Measurements from ENCODE around the gene RCCD1.

Gene RCCD1

GRCh38 chr15:90991587-90992285 lies 37.1 kb downstream of the RCCD1 start:
- no peak overlapping the region for H3K9ac ChIP-seq (ENCODE audit: low read length in 2 of 2)
- no peak overlapping the region for H3K4me3 ChIP-seq (ENCODE audit: low read length in 2 of 2)
- H3K36me3 ChIP-seq (ENCODE audit: control insufficient read depth in 2 of 2, insufficient read depth in 2 of 2, low read length in 2 of 2): no peaks in the 10 kb centered on the region
- no peaks in the 10 kb centered on the region for H3K27me3 ChIP-seq (ENCODE audit: control insufficient read depth in 1 of 2, insufficient read depth in 2 of 2, low read length in 2 of 2)
- H3K4me1 ChIP-seq (ENCODE audit: control insufficient read depth, insufficient read depth, low read length): peaks cover 9% of the 10 kb centered on the region
- no peak overlapping the region for H3K27ac ChIP-seq (ENCODE audit: low read length)
- no peaks in the 10 kb centered on the region for H3K9me3 ChIP-seq (ENCODE audit: control insufficient read depth in 2 of 2, low read length in 2 of 2)

- H3K9me3 ChIP-seq (ENCODE audit: control insufficient read depth in 2 of 2, low read length in 2 of 2): no peaks in the 10 kb centered on the region
- H3K27me3 ChIP-seq (ENCODE audit: control insufficient read depth in 1 of 2, insufficient read depth in 2 of 2, low read length in 2 of 2): no peaks in the 10 kb centered on the region
- H3K27ac ChIP-seq (ENCODE audit: low read length): peak overlapping the region; percentile 85
- H3K36me3 ChIP-seq (ENCODE audit: control insufficient read depth in 2 of 2, insufficient read depth in 2 of 2, low read length in 2 of 2): peaks cover 6 to 7% of the 10 kb centered on the region in 2 donors
- H3K4me1 ChIP-seq (ENCODE audit: control insufficient read depth, insufficient read depth, low read length): peaks cover 9% of the 10 kb centered on the region
- H3K4me3 ChIP-seq (ENCODE audit: low read length in 2 of 2): peak overlapping the region; percentile 88 to 91
- peak overlapping the region; percentile 82 to 86 for H3K9ac ChIP-seq (ENCODE audit: low read length in 2 of 2)
Measured at GRCh38 chr15:90994059-90994416, 39.4 kb downstream of the RCCD1 start.

DNA sequence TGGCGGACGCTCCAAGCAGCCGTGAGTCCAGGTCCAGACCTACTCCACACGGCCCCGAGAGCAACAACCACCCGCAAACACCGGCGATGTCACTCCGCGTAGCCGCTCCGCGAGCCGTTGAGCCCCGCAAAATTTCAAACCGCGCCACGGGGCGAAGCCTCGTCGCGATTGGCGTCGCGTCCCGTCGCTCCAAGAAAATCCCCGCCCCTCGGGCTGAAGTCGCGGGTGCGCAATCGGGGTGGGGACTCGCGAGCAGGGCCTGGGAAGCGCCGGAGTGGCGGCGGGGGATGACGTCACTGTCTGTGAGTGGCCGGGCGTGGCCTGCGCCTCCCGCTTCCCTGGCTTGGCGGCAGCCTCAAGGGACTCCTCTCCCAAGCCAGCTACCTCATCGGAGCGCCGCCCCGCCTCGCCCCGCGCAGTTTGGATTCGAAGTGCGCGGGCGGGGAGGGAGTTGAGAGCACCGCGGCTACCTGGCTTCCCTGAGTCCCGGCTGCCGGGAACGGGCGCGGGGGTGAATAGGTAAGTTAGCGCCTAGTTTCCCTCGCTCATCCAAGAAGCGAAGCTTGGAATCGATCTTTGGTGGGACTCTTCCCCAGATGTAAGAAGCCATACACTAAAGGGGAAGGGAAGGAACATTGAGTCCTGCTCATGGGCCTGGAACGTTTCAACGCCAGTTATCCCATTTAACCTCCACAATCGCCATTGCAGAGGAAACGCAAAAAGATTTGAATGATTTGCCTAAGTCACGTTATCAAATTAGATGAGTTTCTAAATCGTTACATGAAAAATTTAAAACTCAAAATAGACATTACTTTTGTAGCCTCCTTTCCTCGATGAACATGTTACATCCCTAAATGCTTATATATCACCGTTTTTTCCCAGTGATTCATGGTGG lies 40.0 kb downstream of the RCCD1 start, which contains the start of gene PRC1:
PRC1 (minus strand) TSS at position 119 of the 895 bp plus-strand sequence; CDS start at position 1, 118 bp downstream.
- Histone ChIP-seq H3K27ac (ENCODE audit: low read length) (peak within 1 kb of the TSS; percentile 85), H3K9ac (ENCODE audit: low read length in 2 of 2) (peak within 1 kb of the TSS; percentile 90 to 95), H3K27me3 (ENCODE audit: control insufficient read depth in 1 of 2, insufficient read depth in 2 of 2, low read length in 2 of 2) (no peaks in the 10 kb centered on the region), H3K4me3 (ENCODE audit: low read length in 2 of 2) (peak within 1 kb of the TSS; percentile 88 to 91), H3K9me3 (ENCODE audit: control insufficient read depth in 2 of 2, low read length in 2 of 2) (no peaks in the 10 kb centered on the region), H3K4me1 (ENCODE audit: control insufficient read depth, insufficient read depth, low read length) (peaks cover 9% of the 10 kb centered on the region), H3K36me3 (ENCODE audit: control insufficient read depth in 2 of 2, insufficient read depth in 2 of 2, low read length in 2 of 2) (peaks cover 8 to 11% of the 10 kb centered on the region in 2 donors)

DNA sequence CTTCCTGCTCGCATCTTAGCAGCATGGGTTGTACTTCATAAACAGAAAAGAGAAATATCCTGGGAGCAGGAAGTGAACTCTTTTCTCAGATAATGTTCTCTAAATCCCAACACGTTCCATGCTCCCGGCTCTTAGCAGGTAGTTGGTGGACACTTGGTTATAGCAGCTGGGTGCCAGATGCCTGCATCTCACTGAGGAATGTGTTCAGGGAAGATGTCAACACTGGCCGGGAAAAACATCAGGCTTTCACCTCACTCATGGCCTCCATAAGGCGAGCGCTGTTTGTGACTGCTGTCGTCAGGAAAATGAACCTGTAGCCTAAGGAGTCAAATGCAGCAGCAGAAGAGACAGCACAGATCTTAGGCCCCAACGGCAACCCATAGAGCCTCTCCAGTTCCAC lies 44.1 kb downstream of the RCCD1 start:
- Histone ChIP-seq H3K36me3 (ENCODE audit: control insufficient read depth in 2 of 2, insufficient read depth in 2 of 2, low read length in 2 of 2) (peaks cover 25 to 36% of the 10 kb centered on the region in 2 donors), H3K4me1 (ENCODE audit: control insufficient read depth, insufficient read depth, low read length) (peaks cover 4% of the 10 kb centered on the region), H3K4me3 (ENCODE audit: low read length in 2 of 2) (no peak overlapping the region), H3K27ac (ENCODE audit: low read length) (no peak overlapping the region), H3K9me3 (ENCODE audit: control insufficient read depth in 2 of 2, low read length in 2 of 2) (no peaks in the 10 kb centered on the region), H3K9ac (ENCODE audit: low read length in 2 of 2) (no peak overlapping the region), H3K27me3 (ENCODE audit: control insufficient read depth in 1 of 2, insufficient read depth in 2 of 2, low read length in 2 of 2) (no peaks in the 10 kb centered on the region)

GRCh38 chr15:91001209-91001608 lies 46.5 kb downstream of the RCCD1 start:
- Histone ChIP-seq H3K9ac (ENCODE audit: low read length in 2 of 2) (no peak overlapping the region), H3K4me3 (ENCODE audit: low read length in 2 of 2) (no peak overlapping the region), H3K36me3 (ENCODE audit: control insufficient read depth in 2 of 2, insufficient read depth in 2 of 2, low read length in 2 of 2) (peaks cover 40 to 54% of the 10 kb centered on the region in 2 donors), H3K27me3 (ENCODE audit: control insufficient read depth in 1 of 2, insufficient read depth in 2 of 2, low read length in 2 of 2) (no peaks in the 10 kb centered on the region), H3K9me3 (ENCODE audit: control insufficient read depth in 2 of 2, low read length in 2 of 2) (no peaks in the 10 kb centered on the region), H3K27ac (ENCODE audit: low read length) (no peak overlapping the region), H3K4me1 (ENCODE audit: control insufficient read depth, insufficient read depth, low read length) (no peaks in the 10 kb centered on the region)

DNA sequence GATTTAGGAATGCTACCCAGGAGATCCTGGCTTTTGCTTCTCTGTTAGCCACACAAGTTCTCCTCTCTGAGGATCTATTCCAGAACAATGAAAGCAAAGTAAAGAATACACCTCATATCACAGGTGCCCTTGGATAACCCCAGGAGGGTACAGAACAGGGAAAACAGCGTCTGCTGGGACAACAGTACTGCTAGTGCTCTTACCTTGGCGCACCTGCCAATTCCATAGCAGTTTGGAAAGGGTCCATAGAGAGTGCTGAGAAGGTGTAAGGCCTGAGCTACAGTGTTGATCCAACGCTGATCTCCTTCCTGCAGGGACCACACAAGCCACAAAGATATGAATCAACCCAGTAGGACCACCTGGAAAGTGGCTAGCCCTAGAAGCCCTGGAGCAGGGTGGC lies 52.6 kb downstream of the RCCD1 start:
- Histone ChIP-seq H3K4me1 (ENCODE audit: control insufficient read depth, insufficient read depth, low read length) (no peaks in the 10 kb centered on the region), H3K27me3 (ENCODE audit: control insufficient read depth in 1 of 2, insufficient read depth in 2 of 2, low read length in 2 of 2) (no peaks in the 10 kb centered on the region), H3K36me3 (ENCODE audit: control insufficient read depth in 2 of 2, insufficient read depth in 2 of 2, low read length in 2 of 2) (peaks cover 53 to 60% of the 10 kb centered on the region in 2 donors), H3K9ac (ENCODE audit: low read length in 2 of 2) (no peak overlapping the region), H3K27ac (ENCODE audit: low read length) (no peak overlapping the region), H3K9me3 (ENCODE audit: control insufficient read depth in 2 of 2, low read length in 2 of 2) (no peaks in the 10 kb centered on the region), H3K4me3 (ENCODE audit: low read length in 2 of 2) (no peak overlapping the region)
